ENCODE measurements around the gene TMEM184A. TPM values are rescaled to one million over a fixed set of nuclear protein-coding genes. Genes with fewer than 3 reads are reported as not detected.

The TMEM184A gene
- total RNA-seq, 4 donors from 2014 or later: 0.23 to 0.42 TPM; not detected in 2

DNA sequence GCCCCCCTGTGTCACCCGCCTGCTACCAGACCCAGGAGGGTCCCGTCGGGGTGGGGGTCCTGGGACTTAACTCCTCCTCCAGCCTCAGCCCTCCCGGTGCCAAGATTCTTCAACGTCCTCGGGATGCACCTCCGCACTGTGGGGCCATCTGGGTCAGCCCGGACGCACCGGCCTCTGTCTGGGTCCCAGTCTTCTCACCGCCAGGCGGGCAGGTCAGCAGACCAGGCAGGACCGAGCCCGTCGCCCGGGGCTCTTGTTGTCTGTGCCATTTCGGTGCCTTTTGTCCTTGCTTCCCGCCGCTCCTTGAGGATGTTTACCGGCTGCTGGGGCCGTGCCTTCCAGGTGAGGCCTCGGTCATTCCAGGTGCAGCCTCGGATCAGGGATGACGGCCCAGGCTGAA is 46.0 kb upstream of the TMEM184A start:
- TF ChIP-seq CTCF (IDR thresholded peaks at IDR 0.05) (no peak), POLR2AphosphoS5 (IDR thresholded peaks at IDR 0.05) (no peak), EP300 (IDR thresholded peaks at IDR 0.05) (no peak), POLR2A (IDR thresholded peaks at IDR 0.05; ENCODE audit: low read depth) (no peak)
- 83% methylated on average over 24 of the region's 24 CpGs for WGBS
- H3K36me3 ChIP-seq: no peaks in the 10 kb centered on the region
- DNase-seq (ENCODE audit: extremely low spot score): no peak
- intact Hi-C loops (cut with DNase I): no loop called here
- H3K9me3 ChIP-seq: no peaks in the 10 kb centered on the region
- H3K27ac ChIP-seq (replicated peaks in 1 of 4): no peak overlapping the region
- no peaks in the 10 kb centered on the region for H3K4me1 ChIP-seq
- peaks cover 0 to 91% (median 2%) of the 10 kb centered on the region in 4 donors for H3K27me3 ChIP-seq
- no peak overlapping the region for H3K4me3 ChIP-seq

DNA sequence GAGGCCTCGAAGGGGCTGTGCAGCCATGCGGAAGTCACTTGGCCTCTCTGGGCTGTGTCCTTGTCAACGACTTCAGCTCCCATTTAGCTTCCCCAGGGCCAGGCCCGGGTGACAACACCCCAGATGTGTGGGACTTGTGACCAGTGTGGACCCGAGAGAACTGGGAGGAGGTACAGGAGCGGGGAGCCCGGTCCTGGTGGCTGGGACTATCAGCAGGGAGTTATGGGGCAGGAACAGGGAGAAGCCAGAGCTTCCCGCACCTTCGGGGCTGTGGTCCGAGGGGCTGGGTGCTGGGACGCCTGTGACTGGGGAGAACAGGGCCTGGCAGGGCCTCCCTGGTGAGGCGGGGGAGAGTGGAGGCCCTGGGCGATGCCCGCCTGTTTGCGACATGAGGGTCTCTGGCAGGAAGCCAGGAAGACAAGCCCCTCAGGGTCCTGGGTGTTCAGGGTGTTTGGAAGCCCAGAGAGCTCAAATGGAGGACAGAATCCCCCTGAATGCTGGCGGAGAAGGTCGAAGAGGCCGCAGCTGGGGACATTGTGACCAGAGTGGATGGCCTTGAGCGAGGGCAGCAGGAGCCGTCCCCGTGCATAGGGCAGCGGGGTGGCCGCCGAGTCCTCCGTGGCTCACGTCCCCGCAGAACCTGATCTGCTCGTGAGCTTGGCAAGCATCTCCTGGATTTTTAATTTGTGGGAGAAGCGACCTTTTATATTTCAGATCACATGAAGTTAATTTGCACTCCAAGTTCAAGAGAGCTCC is 43.8 kb upstream of the TMEM184A start:
- no peak overlapping the region for H3K4me3 ChIP-seq
- TF ChIP-seq POLR2A (IDR thresholded peaks at IDR 0.05; ENCODE audit: low read depth) (no peak), EP300 (IDR thresholded peaks at IDR 0.05) (no peak), CTCF (IDR thresholded peaks at IDR 0.05) (no peak), POLR2AphosphoS5 (IDR thresholded peaks at IDR 0.05) (no peak)
- DNase-seq (ENCODE audit: extremely low spot score): no peak
- intact Hi-C loops (cut with DNase I): no loop called here
- no peaks in the 10 kb centered on the region for H3K36me3 ChIP-seq
- peaks cover 0 to 91% (median 0%) of the 10 kb centered on the region in 4 donors for H3K27me3 ChIP-seq
- H3K9me3 ChIP-seq: no peaks in the 10 kb centered on the region
- no peaks in the 10 kb centered on the region for H3K4me1 ChIP-seq
- H3K27ac ChIP-seq (replicated peaks in 1 of 4): no peak overlapping the region
- WGBS: 87% methylated on average over 29 of the region's 29 CpGs

GRCh38 chr7:1598961-1599639 is 43.1 kb upstream of the TMEM184A start:
- peaks cover 0 to 86% (median 0%) of the 10 kb centered on the region in 4 donors for H3K27me3 ChIP-seq
- no peak overlapping the region for H3K27ac ChIP-seq (replicated peaks in 1 of 4)
- no peaks in the 10 kb centered on the region for H3K9me3 ChIP-seq
- H3K4me1 ChIP-seq: no peaks in the 10 kb centered on the region
- intact Hi-C loops (cut with DNase I): no loop called here
- no peak for DNase-seq (ENCODE audit: extremely low spot score)
- H3K4me3 ChIP-seq: no peak overlapping the region
- TF ChIP-seq CTCF (IDR thresholded peaks at IDR 0.05) (no peak), POLR2A (IDR thresholded peaks at IDR 0.05; ENCODE audit: low read depth) (no peak), EP300 (IDR thresholded peaks at IDR 0.05) (no peak), POLR2AphosphoS5 (IDR thresholded peaks at IDR 0.05) (no peak)
- H3K36me3 ChIP-seq: no peaks in the 10 kb centered on the region
- 93% methylated on average over 11 of the region's 12 CpGs for WGBS

DNA sequence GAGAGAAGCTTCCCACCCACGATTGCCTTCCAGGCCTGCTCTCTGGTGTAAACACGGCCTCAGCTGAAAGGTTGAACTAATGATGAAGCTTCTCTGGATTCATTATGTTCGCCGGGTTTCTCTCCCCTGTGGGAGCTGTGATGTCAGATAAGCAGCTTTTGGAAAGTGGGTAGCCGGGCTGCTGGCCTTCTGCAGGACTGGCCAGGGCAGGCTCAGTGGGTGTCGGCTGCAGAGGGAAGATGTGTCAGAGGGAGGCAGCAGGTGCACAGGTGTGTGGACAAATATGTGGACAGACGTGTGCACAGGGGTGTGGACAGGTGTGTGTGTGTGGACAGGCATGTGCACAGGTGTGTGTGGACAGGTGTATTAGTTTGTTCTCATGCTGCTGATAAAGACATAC is 42.3 kb upstream of the TMEM184A start:
- intact Hi-C loops (cut with DNase I): no loop called here

GRCh38 chr7:1597791-1598190 is 41.8 kb upstream of the TMEM184A start:
- Histone ChIP-seq H3K27ac (replicated peaks in 1 of 4) (no peak overlapping the region), H3K27me3 (peaks cover 0 to 86% (median 3%) of the 10 kb centered on the region in 4 donors), H3K36me3 (no peaks in the 10 kb centered on the region), H3K4me3 (no peak overlapping the region), H3K9me3 (no peaks in the 10 kb centered on the region), H3K4me1 (no peaks in the 10 kb centered on the region)
- TF ChIP-seq POLR2A (IDR thresholded peaks at IDR 0.05; ENCODE audit: low read depth) (no peak), POLR2AphosphoS5 (IDR thresholded peaks at IDR 0.05) (no peak), CTCF (IDR thresholded peaks at IDR 0.05) (no peak), EP300 (IDR thresholded peaks at IDR 0.05) (no peak)
- intact Hi-C loops (cut with DNase I): no loop called here
- no peak for DNase-seq (ENCODE audit: extremely low spot score)
- 89% methylated on average over 9 of the region's 11 CpGs for WGBS

More for the DNA sequence above, 42.3 kb upstream of the TMEM184A start:
- Histone ChIP-seq H3K36me3 (no peaks in the 10 kb centered on the region), H3K4me3 (no peak overlapping the region), H3K27ac (replicated peaks in 1 of 4) (no peak overlapping the region), H3K27me3 (peaks cover 0 to 86% (median 2%) of the 10 kb centered on the region in 4 donors), H3K4me1 (no peaks in the 10 kb centered on the region), H3K9me3 (no peaks in the 10 kb centered on the region)
- no peak for DNase-seq (ENCODE audit: extremely low spot score)
- TF ChIP-seq EP300 (IDR thresholded peaks at IDR 0.05) (no peak), POLR2AphosphoS5 (IDR thresholded peaks at IDR 0.05) (no peak)
- 93% methylated on average over 5 of the region's 7 CpGs for WGBS

Measured in esophagus muscularis mucosa (tissue), 4 donors.